ENCODE results near the gene KLRC4. TPM values are rescaled to one million over a fixed set of nuclear protein-coding genes. Genes with fewer than 3 reads are reported as not detected.
"Not testable (repeated sequence)": the region's sequence is repeated elsewhere in the genome, so short reads cannot be mapped to it uniquely, and the experiment has no call there.

The KLRC4 gene
- total and polyA plus RNA-seq, 10 of the 15 experiments (the other 5 are each of a cell fraction or from before 2014, with no cell fraction given) = 0.07 to 0.34 TPM; not detected in 8

DNA sequence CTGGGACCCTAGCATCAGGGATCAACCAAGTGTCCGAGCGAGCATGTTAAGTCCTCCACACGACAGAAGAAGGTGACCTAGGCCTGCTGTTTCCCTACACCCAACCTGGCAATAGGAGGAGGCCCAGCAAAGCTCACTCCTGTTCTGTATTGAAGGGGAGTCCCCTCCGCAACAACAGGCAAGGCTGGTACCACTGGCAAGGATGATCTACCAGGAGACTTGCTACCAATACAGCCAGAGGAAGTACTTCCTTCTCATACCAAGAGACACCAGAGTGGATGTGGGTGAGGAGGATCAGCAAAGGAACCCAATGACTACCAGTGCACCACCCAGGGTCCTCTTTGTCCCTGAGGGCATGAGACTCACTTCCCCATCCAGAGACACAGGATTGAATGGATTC lies 38.7 kb upstream of the KLRC4 start (continued):
- TF ChIP-seq, protein P1, sequence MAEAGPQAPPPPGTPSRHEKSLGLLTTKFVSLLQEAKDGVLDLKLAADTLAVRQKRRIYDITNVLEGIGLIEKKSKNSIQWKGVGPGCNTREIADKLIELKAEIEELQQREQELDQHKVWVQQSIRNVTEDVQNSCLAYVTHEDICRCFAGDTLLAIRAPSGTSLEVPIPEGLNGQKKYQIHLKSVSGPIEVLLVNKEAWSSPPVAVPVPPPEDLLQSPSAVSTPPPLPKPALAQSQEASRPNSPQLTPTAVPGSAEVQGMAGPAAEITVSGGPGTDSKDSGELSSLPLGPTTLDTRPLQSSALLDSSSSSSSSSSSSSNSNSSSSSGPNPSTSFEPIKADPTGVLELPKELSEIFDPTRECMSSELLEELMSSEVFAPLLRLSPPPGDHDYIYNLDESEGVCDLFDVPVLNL (IDR thresholded peaks at IDR 0.05; ENCODE audit: low read depth, low read length) = no peak

DNA sequence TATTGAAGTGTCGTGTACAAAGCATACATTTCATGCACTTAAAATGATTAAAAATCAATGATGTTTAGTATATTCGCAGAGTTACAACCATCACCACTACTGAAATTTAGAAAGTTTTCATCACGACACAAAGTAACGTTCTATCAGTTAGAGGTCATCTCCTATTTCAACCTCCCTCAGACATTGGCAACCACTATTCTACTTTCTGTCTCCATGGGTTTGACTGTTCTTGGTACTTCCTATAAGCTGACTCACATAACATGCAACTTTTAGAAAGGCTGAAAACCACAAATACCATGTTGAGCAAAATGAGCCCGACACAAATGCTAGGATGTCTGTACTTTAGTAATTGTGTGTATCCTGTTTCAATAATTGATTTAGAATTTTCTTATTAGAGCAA lies 36.5 kb upstream of the KLRC4 start:
- not testable (repeated sequence) for FAIRE-seq
- 44% methylated on average over 5 of the region's 5 CpGs for WGBS (ENCODE audit: insufficient coverage, insufficient replicate concordance, low lambda C conversion rate, missing lambda C conversion rate)
- ATAC-seq = peak; percentile 42; the same call in 1 of the 3 replicates

DNA sequence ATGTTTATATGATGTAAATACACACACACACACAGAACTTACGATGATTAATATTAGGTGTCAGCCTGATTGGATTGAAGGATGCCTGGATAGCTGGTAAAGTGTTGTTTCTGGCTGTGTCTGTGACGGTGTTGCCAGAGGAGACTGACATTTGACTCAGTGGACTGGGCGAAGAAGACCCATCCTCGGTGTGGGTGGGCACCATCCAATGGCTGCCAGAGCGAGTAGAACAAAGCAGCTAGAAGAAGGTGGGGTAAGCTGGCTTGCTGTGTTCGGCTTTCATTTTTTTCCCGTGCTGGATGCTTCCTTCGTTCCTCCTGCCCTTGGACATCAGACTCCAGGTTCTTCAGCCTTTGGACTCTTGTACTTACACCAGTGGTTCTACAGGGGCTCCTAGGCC lies 31.6 kb upstream of the KLRC4 start:
- H3K79me2 ChIP-seq (ENCODE audit: control insufficient read depth, insufficient read depth, low read length); FAIRE-seq; DNase-seq (ENCODE audit: low read depth, low spot score); H3K4me1 ChIP-seq (ENCODE audit: control insufficient read depth, insufficient read depth, low read length); H3K27ac ChIP-seq (ENCODE audit: control insufficient read depth, insufficient read depth); H3K9me3 ChIP-seq (replicated peaks; ENCODE audit: control insufficient read depth, insufficient read depth, low read length); in situ Hi-C loops (cut with MboI); intact Hi-C loops (cut with micrococcal nuclease; ENCODE audit: unreplicated experiment); H3K4me2 ChIP-seq (ENCODE audit: control insufficient read depth, insufficient read depth); H4K20me1 ChIP-seq (ENCODE audit: control insufficient read depth, insufficient read depth); H3K27me3 ChIP-seq (replicated peaks in 1 of 2; ENCODE audit: control insufficient read depth in 2 of 2, insufficient read depth in 2 of 2, low read length in 1 of 2); H2AFZ ChIP-seq (ENCODE audit: control insufficient read depth, low read depth, low read length); H3K4me3 ChIP-seq; SMC1A ChIA-PET (ENCODE audit: uncharacterized antibody, unreplicated experiment); CTCF ChIA-PET; POLR2A ChIA-PET; BruUV-seq (replicated peaks); H3K9ac ChIP-seq (ENCODE audit: control insufficient read depth, insufficient read depth, low read length); ATAC-seq; H3K36me3 ChIP-seq (ENCODE audit: control insufficient read depth in 2 of 2, insufficient read depth in 2 of 2, low read length in 1 of 2); RAD21 ChIA-PET (ENCODE audit: unreplicated experiment): not testable (repeated sequence)
- 63% methylated on average over 8 of the region's 8 CpGs for WGBS (ENCODE audit: insufficient coverage, insufficient replicate concordance, low lambda C conversion rate, missing lambda C conversion rate)

More for the DNA sequence above, 36.5 kb upstream of the KLRC4 start:
- H2AFZ ChIP-seq (ENCODE audit: control insufficient read depth, low read depth, low read length); H3K9ac ChIP-seq (ENCODE audit: control insufficient read depth, insufficient read depth, low read length); CTCF ChIA-PET; RAD21 ChIA-PET (ENCODE audit: unreplicated experiment); SMC1A ChIA-PET (ENCODE audit: uncharacterized antibody, unreplicated experiment); BruUV-seq (replicated peaks); H3K36me3 ChIP-seq (ENCODE audit: control insufficient read depth in 2 of 2, insufficient read depth in 2 of 2, low read length in 1 of 2); H3K4me1 ChIP-seq (ENCODE audit: control insufficient read depth, insufficient read depth, low read length); H3K27me3 ChIP-seq (replicated peaks in 1 of 2; ENCODE audit: control insufficient read depth in 2 of 2, insufficient read depth in 2 of 2, low read length in 1 of 2); H3K4me3 ChIP-seq; DNase-seq (ENCODE audit: low read depth, low spot score); H3K27ac ChIP-seq (ENCODE audit: control insufficient read depth, insufficient read depth); H3K9me3 ChIP-seq (replicated peaks; ENCODE audit: control insufficient read depth, insufficient read depth, low read length); H3K4me2 ChIP-seq (ENCODE audit: control insufficient read depth, insufficient read depth); H4K20me1 ChIP-seq (ENCODE audit: control insufficient read depth, insufficient read depth); intact Hi-C loops (cut with micrococcal nuclease; ENCODE audit: unreplicated experiment); in situ Hi-C loops (cut with MboI); H3K79me2 ChIP-seq (ENCODE audit: control insufficient read depth, insufficient read depth, low read length): not testable (repeated sequence)
- POLR2A ChIA-PET = interaction anchor here (0.6 kb wide), 1 partner anchor 51 kb away, joined by 3 read pairs; no protein-coding TSS in a partner anchor

DNA sequence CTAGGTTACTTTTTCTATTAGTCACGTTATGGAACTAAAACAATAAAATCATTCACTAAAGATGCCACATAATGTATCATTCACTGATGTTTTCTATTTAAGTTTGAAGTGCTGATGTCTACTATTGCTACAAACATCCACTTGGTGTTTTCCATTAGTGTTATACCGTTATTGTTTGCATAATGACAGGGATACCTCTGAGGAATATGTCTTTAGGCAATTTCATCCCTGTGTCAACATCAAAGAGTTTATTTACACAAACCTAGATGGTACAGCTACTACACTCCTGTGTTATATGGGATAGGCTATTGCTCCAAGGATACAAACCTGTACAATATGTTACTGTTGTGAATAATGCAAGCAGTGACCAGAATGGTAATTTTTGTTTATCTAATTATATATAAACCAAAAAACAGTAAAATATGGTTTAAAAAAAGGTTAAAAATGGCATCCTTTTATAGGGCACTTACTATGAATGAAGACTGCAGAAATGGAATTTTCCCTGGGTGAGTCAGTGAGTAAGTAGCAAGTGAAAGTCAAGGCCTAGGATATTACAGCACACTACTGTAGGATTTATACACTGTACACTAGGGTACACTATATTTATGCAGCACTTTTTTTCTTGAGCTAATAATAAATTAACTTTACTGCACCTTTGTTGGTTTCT lies 30.2 kb upstream of the KLRC4 start:
- H3K4me3 ChIP-seq; SMC1A ChIA-PET (ENCODE audit: uncharacterized antibody, unreplicated experiment); H3K4me2 ChIP-seq (ENCODE audit: control insufficient read depth, insufficient read depth); H3K79me2 ChIP-seq (ENCODE audit: control insufficient read depth, insufficient read depth, low read length); H3K9me3 ChIP-seq (replicated peaks; ENCODE audit: control insufficient read depth, insufficient read depth, low read length); H3K27ac ChIP-seq (ENCODE audit: control insufficient read depth, insufficient read depth); in situ Hi-C loops (cut with MboI); ATAC-seq; H2AFZ ChIP-seq (ENCODE audit: control insufficient read depth, low read depth, low read length); H3K27me3 ChIP-seq (replicated peaks in 1 of 2; ENCODE audit: control insufficient read depth in 2 of 2, insufficient read depth in 2 of 2, low read length in 1 of 2); H4K20me1 ChIP-seq (ENCODE audit: control insufficient read depth, insufficient read depth); H3K9ac ChIP-seq (ENCODE audit: control insufficient read depth, insufficient read depth, low read length); CTCF ChIA-PET; RAD21 ChIA-PET (ENCODE audit: unreplicated experiment); BruUV-seq (replicated peaks); DNase-seq (ENCODE audit: low read depth, low spot score); POLR2A ChIA-PET; H3K36me3 ChIP-seq (ENCODE audit: control insufficient read depth in 2 of 2, insufficient read depth in 2 of 2, low read length in 1 of 2); FAIRE-seq; H3K4me1 ChIP-seq (ENCODE audit: control insufficient read depth, insufficient read depth, low read length); intact Hi-C loops (cut with micrococcal nuclease; ENCODE audit: unreplicated experiment): not testable (repeated sequence)
- 10% methylated on average over 2 of the region's 2 CpGs for WGBS (ENCODE audit: insufficient coverage, insufficient replicate concordance, low lambda C conversion rate, missing lambda C conversion rate)
